SU-DHL-6 (cell line): ENCODE measurements around the gene BAIAP2L2.

Source experiments
- H2AFZ ChIP-seq: fragments of 200-600 bp; sonication (generic); 2 replicates; pipeline ENCODE4 v1.6.1; 2014; ENCODE audit warnings: low read depth, mild to moderate bottlenecking, moderate library complexity, mixed read lengths, antibody characterized with exemption, low read length; ENCODE audit not compliant: severe bottlenecking
- H3F3A ChIP-seq: fragments of 200-600 bp; shearing (Covaris generic); 2 replicates; pipeline ENCODE4 v1.6.0; 2016; ENCODE audit warnings: antibody characterized with exemption, mild to moderate bottlenecking; ENCODE audit not compliant: insufficient read depth
- H3K27ac ChIP-seq: fragments of 200-600 bp; sonication (generic); 2 replicates; pipeline ENCODE4 v1.5.1; 2016; ENCODE audit warnings: low read depth, mild to moderate bottlenecking, low read length, moderate library complexity, mixed read lengths
- H3K27me3 ChIP-seq: fragments of 200-600 bp; sonication (generic), shearing (Covaris generic); 2 replicates; pipeline ENCODE4 v1.6.0; 2014; ENCODE audit warnings: mild to moderate bottlenecking, low read length
- H3K36me3 ChIP-seq: fragments of 200-600 bp; sonication (generic); 2 replicates; pipeline ENCODE4 v1.6.1; 2014; ENCODE audit warnings: mild to moderate bottlenecking, low read length, mixed read lengths
- H3K4me2 ChIP-seq: fragments of 300-600, 200-600 bp; shearing (Covaris generic), sonication (generic); 2 replicates; pipeline ENCODE4 v1.6.0; 2014; ENCODE audit warnings: low read length, low read depth, mild to moderate bottlenecking; ENCODE audit not compliant: poor library complexity, severe bottlenecking
- H3K4me3 ChIP-seq: fragments of 200-600 bp; sonication (generic); 2 replicates; pipeline ENCODE4 v1.5.1; 2014; ENCODE audit warnings: antibody characterized with exemption, low read length, mild to moderate bottlenecking, mixed read lengths; ENCODE audit not compliant: insufficient read depth, poor library complexity, severe bottlenecking
- H3K79me2 ChIP-seq: fragments of 200-600 bp; sonication (generic); 2 replicates; pipeline ENCODE4 v1.6.1; 2014; ENCODE audit warnings: mild to moderate bottlenecking, low read length, moderate library complexity; ENCODE audit not compliant: insufficient read depth
- H3K9ac ChIP-seq: fragments of 200-600 bp; sonication (generic); 2 replicates; pipeline ENCODE4 v1.7.0; 2014; ENCODE audit warnings: mild to moderate bottlenecking, low read length
- H3K9me2 ChIP-seq: fragments of 200-600 bp; sonication (generic); replicated peaks from 2 replicates; pipeline ENCODE4 v1.6.1; 2014; ENCODE audit warnings: low read length; ENCODE audit not compliant: insufficient read depth
- H3K9me3 ChIP-seq: fragments of 200-600 bp; sonication (generic); 2 replicates; pipeline ENCODE4 v1.6.1; 2014; ENCODE audit warnings: low read length, mixed read lengths; ENCODE audit not compliant: insufficient read depth
- H4K20me1 ChIP-seq: fragments of 200-600 bp; sonication (generic); 2 replicates; pipeline ENCODE4 v1.6.1; 2014; ENCODE audit warnings: low read depth, mild to moderate bottlenecking, antibody characterized with exemption, low read length, moderate library complexity, mixed read lengths
- EZH2phosphoT487 ChIP-seq: fragments of 200-600 bp; sonication (generic), shearing (Covaris generic); conservative IDR thresholded peaks from 2 replicates; pipeline ENCODE4 v1.6.1; 2018; ENCODE audit warnings: mild to moderate bottlenecking, antibody characterized with exemption, low read length, moderate library complexity, mixed read lengths
- TF ChIP-seq, protein P1 (sequence below): fragments of 200-600 bp; sonication (generic); IDR thresholded peaks from one replicate; pipeline ENCODE4 v1.5.1; 2017; ENCODE audit warnings: antibody characterized with exemption, mild to moderate bottlenecking, low read length, moderate library complexity; ENCODE audit not compliant: insufficient read depth, poor library complexity, severe bottlenecking

BAIAP2L2 gene

GRCh38 chr22:38088629-38089473 lies 21.6 kb downstream of the BAIAP2L2 start:
- no peaks in the 10 kb centered on the region for H4K20me1 ChIP-seq
- H3K27me3 ChIP-seq, result no peaks in the 10 kb centered on the region
- H3K4me2 ChIP-seq, result no peak overlapping the region
- no peaks in the 10 kb centered on the region for H3K9me3 ChIP-seq
- no peak overlapping the region for H3K27ac ChIP-seq
- H3K9me2 ChIP-seq, result no peaks in the 10 kb centered on the region
- no peak overlapping the region for H3K9ac ChIP-seq
- no peak for TF ChIP-seq EZH2phosphoT487
- TF ChIP-seq, protein P1, sequence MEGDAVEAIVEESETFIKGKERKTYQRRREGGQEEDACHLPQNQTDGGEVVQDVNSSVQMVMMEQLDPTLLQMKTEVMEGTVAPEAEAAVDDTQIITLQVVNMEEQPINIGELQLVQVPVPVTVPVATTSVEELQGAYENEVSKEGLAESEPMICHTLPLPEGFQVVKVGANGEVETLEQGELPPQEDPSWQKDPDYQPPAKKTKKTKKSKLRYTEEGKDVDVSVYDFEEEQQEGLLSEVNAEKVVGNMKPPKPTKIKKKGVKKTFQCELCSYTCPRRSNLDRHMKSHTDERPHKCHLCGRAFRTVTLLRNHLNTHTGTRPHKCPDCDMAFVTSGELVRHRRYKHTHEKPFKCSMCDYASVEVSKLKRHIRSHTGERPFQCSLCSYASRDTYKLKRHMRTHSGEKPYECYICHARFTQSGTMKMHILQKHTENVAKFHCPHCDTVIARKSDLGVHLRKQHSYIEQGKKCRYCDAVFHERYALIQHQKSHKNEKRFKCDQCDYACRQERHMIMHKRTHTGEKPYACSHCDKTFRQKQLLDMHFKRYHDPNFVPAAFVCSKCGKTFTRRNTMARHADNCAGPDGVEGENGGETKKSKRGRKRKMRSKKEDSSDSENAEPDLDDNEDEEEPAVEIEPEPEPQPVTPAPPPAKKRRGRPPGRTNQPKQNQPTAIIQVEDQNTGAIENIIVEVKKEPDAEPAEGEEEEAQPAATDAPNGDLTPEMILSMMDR, result no peak
- H3K4me3 ChIP-seq, result no peak overlapping the region
- no peaks in the 10 kb centered on the region for H3F3A ChIP-seq
- H3K79me2 ChIP-seq, result no peaks in the 10 kb centered on the region
- no peak overlapping the region for H2AFZ ChIP-seq
- H3K36me3 ChIP-seq, result no peaks in the 10 kb centered on the region

DNA sequence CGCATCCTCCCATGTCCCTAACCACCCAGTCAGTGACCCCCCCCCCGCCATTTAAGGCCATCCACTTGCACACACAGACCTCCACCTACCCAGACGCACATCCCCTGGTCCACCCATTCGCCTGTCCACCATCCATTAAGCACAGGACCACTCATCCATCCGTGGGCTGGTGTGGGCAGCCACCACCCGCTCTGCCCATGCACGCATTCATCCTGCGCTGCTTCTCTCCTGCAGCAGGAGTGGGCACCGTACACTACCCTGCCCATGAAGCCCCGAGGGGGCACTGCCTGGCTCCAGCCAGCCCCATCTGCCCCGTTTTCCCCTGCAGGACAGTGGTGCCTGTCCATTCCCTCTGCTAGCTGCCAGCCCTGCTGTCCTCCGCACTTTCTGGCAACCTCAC lies 22.6 kb downstream of the BAIAP2L2 start:
- Histone ChIP-seq H3K36me3 (no peaks in the 10 kb centered on the region), H4K20me1 (no peaks in the 10 kb centered on the region), H3K9me3 (no peaks in the 10 kb centered on the region), H3K4me3 (no peak overlapping the region), H2AFZ (no peak overlapping the region), H3K79me2 (no peaks in the 10 kb centered on the region), H3F3A (no peaks in the 10 kb centered on the region), H3K9me2 (no peaks in the 10 kb centered on the region), H3K9ac (no peak overlapping the region), H3K4me2 (no peak overlapping the region), H3K27me3 (no peaks in the 10 kb centered on the region), H3K27ac (no peak overlapping the region)
- TF ChIP-seq EZH2phosphoT487, result no peak
- TF ChIP-seq, protein P1, result no peak

DNA sequence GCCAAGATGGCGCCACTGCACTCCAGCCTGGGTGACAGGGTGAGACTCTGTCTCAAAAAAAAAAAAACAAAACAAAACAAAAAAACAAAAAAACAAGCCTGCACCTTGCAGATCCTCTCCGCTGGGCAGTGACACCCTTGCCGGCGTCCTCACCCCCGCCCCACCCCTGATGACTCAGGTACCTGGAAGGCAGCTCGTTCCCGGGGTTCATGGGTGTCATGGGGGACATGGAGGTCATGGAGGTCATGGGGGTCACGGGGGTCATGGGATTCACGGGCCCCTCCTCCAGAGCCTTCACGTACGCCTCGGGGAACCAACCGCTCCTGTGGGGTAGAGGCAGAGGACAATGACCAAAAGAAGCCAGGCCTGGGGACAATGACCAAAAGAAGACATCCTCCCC lies 23.5 kb downstream of the BAIAP2L2 start:
- H4K20me1 ChIP-seq, result no peaks in the 10 kb centered on the region
- no peaks in the 10 kb centered on the region for H3K36me3 ChIP-seq
- H2AFZ ChIP-seq, result no peak overlapping the region
- no peaks in the 10 kb centered on the region for H3K9me3 ChIP-seq
- no peak overlapping the region for H3K27ac ChIP-seq
- H3K27me3 ChIP-seq, result no peaks in the 10 kb centered on the region
- H3K9ac ChIP-seq, result no peak overlapping the region
- H3K4me3 ChIP-seq, result no peak overlapping the region
- no peak overlapping the region for H3K4me2 ChIP-seq
- TF ChIP-seq, protein P1, result no peak
- TF ChIP-seq EZH2phosphoT487, result no peak
- no peaks in the 10 kb centered on the region for H3K9me2 ChIP-seq
- no peaks in the 10 kb centered on the region for H3K79me2 ChIP-seq
- H3F3A ChIP-seq, result no peaks in the 10 kb centered on the region
